Measurements from ENCODE around the gene EMX2. TPM values are rescaled to one million over a fixed set of nuclear protein-coding genes. Genes with fewer than 3 reads are reported as not detected.
A peak's percentile ranks its signal among the peaks of the same experiment; 100 is the strongest.

Gene EMX2
- total RNA-seq, 4 donors from 2014 or later = 2.0 to 9.7 (median 2.5) TPM

DNA sequence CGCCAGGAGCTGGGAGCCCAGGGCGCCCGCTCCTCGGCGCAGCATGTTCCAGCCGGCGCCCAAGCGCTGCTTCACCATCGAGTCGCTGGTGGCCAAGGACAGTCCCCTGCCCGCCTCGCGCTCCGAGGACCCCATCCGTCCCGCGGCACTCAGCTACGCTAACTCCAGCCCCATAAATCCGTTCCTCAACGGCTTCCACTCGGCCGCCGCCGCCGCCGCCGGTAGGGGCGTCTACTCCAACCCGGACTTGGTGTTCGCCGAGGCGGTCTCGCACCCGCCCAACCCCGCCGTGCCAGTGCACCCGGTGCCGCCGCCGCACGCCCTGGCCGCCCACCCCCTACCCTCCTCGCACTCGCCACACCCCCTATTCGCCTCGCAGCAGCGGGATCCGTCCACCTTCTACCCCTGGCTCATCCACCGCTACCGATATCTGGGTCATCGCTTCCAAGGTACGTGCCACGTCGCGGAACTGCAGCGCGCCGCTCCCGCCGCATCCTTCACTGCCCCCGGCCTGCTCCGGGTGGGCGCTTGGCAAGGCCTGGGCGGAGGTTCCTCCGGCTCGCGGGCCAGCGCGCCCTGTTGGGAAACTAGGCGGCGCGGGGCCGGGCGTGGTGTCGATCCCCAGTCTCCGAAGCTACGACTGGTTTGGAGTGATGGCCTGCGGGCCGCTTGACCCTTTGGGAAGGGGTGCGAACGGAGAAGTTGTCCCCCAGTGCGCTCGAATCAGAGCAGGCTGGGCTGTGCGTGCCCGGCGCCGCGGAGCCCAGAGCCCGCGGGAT is 868 bp downstream of the EMX2 start:
- Histone ChIP-seq H3K9me3 (no peaks in the 10 kb centered on the region), H3K27me3 (peaks cover 76% of the 10 kb centered on the region), H3K36me3 (no peaks in the 10 kb centered on the region), H3K27ac (peak overlapping the region; percentile 91), H3K4me1 (peaks cover 74% of the 10 kb centered on the region), H3K4me3 (peak overlapping the region; percentile 81)
- TF ChIP-seq POLR2AphosphoS5 (IDR thresholded peaks at IDR 0.05) (no peak), POLR2A (IDR thresholded peaks at IDR 0.05) (no peak)
- TF ChIP-seq, protein P1, sequence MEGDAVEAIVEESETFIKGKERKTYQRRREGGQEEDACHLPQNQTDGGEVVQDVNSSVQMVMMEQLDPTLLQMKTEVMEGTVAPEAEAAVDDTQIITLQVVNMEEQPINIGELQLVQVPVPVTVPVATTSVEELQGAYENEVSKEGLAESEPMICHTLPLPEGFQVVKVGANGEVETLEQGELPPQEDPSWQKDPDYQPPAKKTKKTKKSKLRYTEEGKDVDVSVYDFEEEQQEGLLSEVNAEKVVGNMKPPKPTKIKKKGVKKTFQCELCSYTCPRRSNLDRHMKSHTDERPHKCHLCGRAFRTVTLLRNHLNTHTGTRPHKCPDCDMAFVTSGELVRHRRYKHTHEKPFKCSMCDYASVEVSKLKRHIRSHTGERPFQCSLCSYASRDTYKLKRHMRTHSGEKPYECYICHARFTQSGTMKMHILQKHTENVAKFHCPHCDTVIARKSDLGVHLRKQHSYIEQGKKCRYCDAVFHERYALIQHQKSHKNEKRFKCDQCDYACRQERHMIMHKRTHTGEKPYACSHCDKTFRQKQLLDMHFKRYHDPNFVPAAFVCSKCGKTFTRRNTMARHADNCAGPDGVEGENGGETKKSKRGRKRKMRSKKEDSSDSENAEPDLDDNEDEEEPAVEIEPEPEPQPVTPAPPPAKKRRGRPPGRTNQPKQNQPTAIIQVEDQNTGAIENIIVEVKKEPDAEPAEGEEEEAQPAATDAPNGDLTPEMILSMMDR (IDR thresholded peaks at IDR 0.05) = peak in 1 of 2 donors; percentile 29
- peak; percentile 78 to 81 for DNase-seq (ENCODE audit: low spot score in 2 of 2)
- under 1% methylated on average over 47 of the region's 90 CpGs for WGBS

DNA sequence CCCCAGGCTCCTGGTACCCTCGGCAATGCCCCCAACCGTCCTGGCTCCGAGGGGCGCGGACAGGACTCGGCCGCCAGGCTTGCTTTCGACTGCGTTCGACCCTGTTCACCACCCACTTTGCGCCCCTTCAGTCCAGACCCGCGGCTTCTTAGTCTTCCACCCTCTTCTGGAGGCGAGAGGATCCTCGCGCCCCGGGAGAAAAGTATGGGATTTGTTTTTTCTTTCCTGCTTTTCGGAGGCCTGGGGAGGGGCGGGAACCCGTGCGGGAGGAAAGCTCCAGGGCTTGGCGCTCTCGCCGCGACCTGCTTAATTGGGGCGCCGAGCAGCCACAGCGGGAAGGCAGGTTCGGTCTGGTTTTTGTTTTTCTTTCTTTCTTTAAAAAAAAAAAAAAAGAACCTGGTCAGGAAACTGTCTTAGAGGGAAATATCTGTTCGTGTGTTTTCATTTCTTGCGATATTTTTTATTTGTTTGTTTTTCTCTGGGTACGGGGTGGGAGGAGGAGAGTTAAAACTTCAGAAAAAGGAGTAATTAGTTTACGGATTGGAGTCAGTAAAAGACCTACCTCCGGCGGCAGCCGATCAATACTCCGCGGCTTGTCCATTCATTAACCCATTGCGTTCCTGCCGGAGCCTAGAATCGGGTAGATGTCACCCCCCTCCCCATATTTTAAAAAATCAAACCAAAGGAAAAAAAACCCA is 1.6 kb downstream of the EMX2 start:
- H3K9me3 ChIP-seq = no peaks in the 10 kb centered on the region
- WGBS = 0% methylated on average over 27 of the region's 41 CpGs
- H3K36me3 ChIP-seq = no peaks in the 10 kb centered on the region
- H3K4me1 ChIP-seq = peaks cover 70% of the 10 kb centered on the region
- H3K27me3 ChIP-seq = peaks cover 75% of the 10 kb centered on the region
- TF ChIP-seq POLR2A (IDR thresholded peaks at IDR 0.05) (no peak), POLR2AphosphoS5 (IDR thresholded peaks at IDR 0.05) (no peak), EP300 (IDR thresholded peaks at IDR 0.05) (no peak)
- TF ChIP-seq, protein P1 (IDR thresholded peaks at IDR 0.05) = no peak
- H3K27ac ChIP-seq = peak overlapping the region; percentile 91
- peak; percentile 60 to 69 for DNase-seq (ENCODE audit: low spot score in 2 of 2)
- H3K4me3 ChIP-seq = peak overlapping the region; percentile 81

DNA sequence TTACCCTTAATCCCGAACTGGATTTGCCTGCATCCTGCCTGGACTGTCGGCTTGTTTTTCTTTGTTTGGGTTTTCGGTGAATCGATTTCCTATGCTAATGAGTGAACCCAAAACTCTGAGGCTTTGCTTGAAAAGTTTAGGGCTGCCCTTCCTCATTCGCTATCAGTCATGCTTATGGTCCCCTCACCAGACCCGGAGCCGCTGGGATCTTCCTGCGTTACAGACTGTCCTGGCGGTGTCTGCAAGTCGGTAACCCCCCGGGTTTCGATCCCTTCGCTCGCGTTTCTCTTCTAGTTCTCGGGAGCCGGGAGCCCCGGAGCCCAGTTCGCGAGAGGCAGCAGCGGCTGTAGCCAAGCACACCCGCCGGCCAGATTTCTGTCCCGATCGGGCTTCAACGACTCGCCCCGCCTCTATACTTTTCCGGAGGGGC is 2.2 kb downstream of the EMX2 start:
- H3K9me3 ChIP-seq = no peaks in the 10 kb centered on the region
- peaks cover 66% of the 10 kb centered on the region for H3K4me1 ChIP-seq
- TF ChIP-seq, protein P1 (IDR thresholded peaks at IDR 0.05) = no peak
- no peak for TF ChIP-seq EP300 (IDR thresholded peaks at IDR 0.05)
- no peak for TF ChIP-seq POLR2A (IDR thresholded peaks at IDR 0.05)
- TF ChIP-seq POLR2AphosphoS5 (IDR thresholded peaks at IDR 0.05) = no peak
- 2% methylated on average over 29 of the region's 29 CpGs for WGBS
- peak overlapping the region; percentile 81 for H3K4me3 ChIP-seq
- H3K36me3 ChIP-seq = no peaks in the 10 kb centered on the region
- peaks cover 69% of the 10 kb centered on the region for H3K27me3 ChIP-seq
- peak in 1 of 2 donors; percentile 80 for DNase-seq (ENCODE audit: low spot score in 2 of 2)
- peak overlapping the region; percentile 91 for H3K27ac ChIP-seq

DNA sequence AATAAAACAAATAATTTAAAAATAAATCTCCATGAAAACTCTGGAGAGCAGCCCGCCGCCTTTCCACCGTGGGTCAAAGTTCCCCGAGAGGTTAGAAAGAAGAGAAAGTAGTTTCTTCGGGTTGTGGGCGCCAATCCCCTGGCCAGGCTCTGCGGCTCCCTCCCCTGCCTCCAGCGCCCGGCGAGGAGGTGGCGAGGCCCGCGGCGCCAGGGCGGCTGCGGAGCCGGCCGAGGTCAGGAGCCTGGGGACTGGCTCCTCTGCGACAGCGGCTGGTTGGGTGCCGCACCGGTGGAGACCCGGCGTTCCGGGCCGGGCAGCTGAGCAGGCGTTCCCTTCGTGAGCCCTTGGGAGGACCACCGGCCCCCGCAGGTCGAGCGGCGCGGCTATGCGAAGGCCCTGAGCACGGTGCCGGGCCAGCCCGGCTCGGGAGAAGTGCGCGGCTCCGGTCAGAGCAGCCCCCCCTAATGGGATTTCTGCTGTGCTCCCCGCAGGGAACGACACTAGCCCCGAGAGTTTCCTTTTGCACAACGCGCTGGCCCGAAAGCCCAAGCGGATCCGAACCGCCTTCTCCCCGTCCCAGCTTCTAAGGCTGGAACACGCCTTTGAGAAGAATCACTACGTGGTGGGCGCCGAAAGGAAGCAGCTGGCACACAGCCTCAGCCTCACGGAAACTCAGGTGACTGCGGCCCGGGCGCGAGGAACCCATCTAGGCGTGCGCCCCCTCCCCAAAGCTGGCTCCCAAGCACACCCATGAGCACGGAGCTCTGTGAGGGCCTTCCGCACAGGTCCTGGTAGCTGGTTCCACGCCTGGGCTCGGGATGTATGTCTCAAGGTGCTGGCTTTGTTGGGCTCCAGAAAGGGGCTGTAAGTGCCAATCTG is 2.8 kb downstream of the EMX2 start:
- peak; percentile 70 to 82 for DNase-seq (ENCODE audit: low spot score in 2 of 2)
- WGBS = 0% methylated on average over 3 of the region's 67 CpGs
- TF ChIP-seq EP300 (IDR thresholded peaks at IDR 0.05) (no peak), POLR2A (IDR thresholded peaks at IDR 0.05) (no peak), POLR2AphosphoS5 (IDR thresholded peaks at IDR 0.05) (no peak)
- TF ChIP-seq, protein P1 (IDR thresholded peaks at IDR 0.05) = no peak
- H3K4me3 ChIP-seq = peak overlapping the region; percentile 81
- H3K27ac ChIP-seq = peak overlapping the region; percentile 91
- peaks cover 65% of the 10 kb centered on the region for H3K27me3 ChIP-seq
- H3K36me3 ChIP-seq = no peaks in the 10 kb centered on the region
- peaks cover 59% of the 10 kb centered on the region for H3K4me1 ChIP-seq
- H3K9me3 ChIP-seq = no peaks in the 10 kb centered on the region
